Suprapubic skin (tissue), 4 donors: ENCODE measurements around the gene DDHD1. TPM values are rescaled to one million over a fixed set of nuclear protein-coding genes. Genes with fewer than 3 reads are reported as not detected.
A peak's percentile ranks its signal among the peaks of the same experiment; 100 is the strongest.
"Not testable (repeated sequence)": the region's sequence is repeated elsewhere in the genome, so short reads cannot be mapped to it uniquely, and the experiment has no call there.

Experiments used
- DNase-seq, 2 donors: peaks; one replicate each; pipeline ENCODE4 v3.0.0-alpha.2; 2019; ENCODE audit warnings: low spot score in 2 of 2
- H3K27ac ChIP-seq: fragments of 200-600 bp; sonication (generic); one replicate; pipeline ENCODE4 v1.5.1; 2019
- H3K27me3 ChIP-seq: fragments of 200-600 bp; sonication (generic); one replicate; pipeline ENCODE4 v1.5.1; 2019
- H3K36me3 ChIP-seq: fragments of 200-600 bp; sonication (generic); one replicate; pipeline ENCODE4 v1.5.1; 2019
- H3K4me1 ChIP-seq: fragments of 200-600 bp; sonication (generic); one replicate; pipeline ENCODE4 v1.5.1; 2019
- H3K4me3 ChIP-seq: fragments of 200-600 bp; sonication (generic); one replicate; pipeline ENCODE4 v1.5.1; 2019; ENCODE audit warnings: mild to moderate bottlenecking
- H3K9me3 ChIP-seq: fragments of 200-600 bp; sonication (generic); one replicate; pipeline ENCODE4 v1.5.1; 2019
- EP300 ChIP-seq: sonication (generic); formaldehyde crosslinking; IDR thresholded peaks from one replicate; pipeline ENCODE4 v1.6.1; 2017; ENCODE audit warnings: antibody characterized with exemption
- POLR2A ChIP-seq, 2 donors: fragments of 450-650 bp; IDR thresholded peaks; one replicate each; pipeline ENCODE4 v1.6.1; 2017; ENCODE audit warnings: antibody characterized with exemption in 2 of 2, mild to moderate bottlenecking in 2 of 2, moderate library complexity in 2 of 2
- POLR2AphosphoS5 ChIP-seq, 3 donors: sonication (generic); formaldehyde crosslinking; IDR thresholded peaks; one replicate each; pipeline ENCODE4 v1.6.1; 2017; ENCODE audit warnings: antibody characterized with exemption in 3 of 3
- WGBS: methylation state at CpG from one replicate; pipeline ENCODE4 v1.1.5; 2018; 5-methylcytosine and 5-hydroxymethylcytosine counted together
- total RNA-seq, 4 donors: library from RNA; depleted of rRNA; stranded (reverse); fragments of >200 nt; gene quantifications; one replicate each; pipeline ENCODE4 v1.1.0, GENCODE V29; 2016
- TF ChIP-seq, protein P1 (sequence below), 2 donors: fragments of 200-600 bp in 1 of 2; fragments of 450-650 bp in 1 of 2; sonication (generic) in 1 of 2; IDR thresholded peaks; one replicate each; pipeline ENCODE4 v1.5.1; 2016 to 2019; ENCODE audit warnings: antibody characterized with exemption in 2 of 2, mild to moderate bottlenecking in 1 of 2, moderate library complexity in 1 of 2

The DDHD1 gene
- total RNA-seq, 4 donors from 2014 or later, result 10.1 to 25.3 (median 14.7) TPM

DNA sequence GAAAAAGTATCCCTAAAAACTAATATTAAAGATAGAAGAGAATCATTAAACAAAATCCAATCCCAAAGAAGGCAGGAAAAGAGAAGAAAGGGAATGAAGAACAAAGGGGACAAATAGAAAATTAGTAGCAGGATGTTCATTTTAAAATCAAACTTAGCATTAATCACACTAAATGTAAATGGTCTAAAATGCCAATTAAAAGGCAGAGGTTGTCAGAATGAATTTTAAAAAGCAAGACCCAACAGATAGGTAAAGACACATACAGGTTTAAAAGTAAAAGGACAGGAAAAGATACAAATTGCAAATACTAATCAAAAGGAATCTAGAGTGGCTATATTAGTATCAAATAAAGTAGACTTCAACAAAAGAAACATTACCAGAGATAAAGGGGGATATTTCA lies 12.5 kb downstream of the DDHD1 start:
- no peak overlapping the region for H3K4me3 ChIP-seq
- no peaks in the 10 kb centered on the region for H3K36me3 ChIP-seq
- DNase-seq, result no peak
- H3K9me3 ChIP-seq, result peaks cover 25% of the 10 kb centered on the region
- H3K4me1 ChIP-seq, result no peaks in the 10 kb centered on the region
- TF ChIP-seq EP300 (no peak), POLR2A (IDR thresholded peaks at IDR 0.05) (no peak), POLR2AphosphoS5 (IDR thresholded peaks at IDR 0.05) (no peak)
- TF ChIP-seq, protein P1, sequence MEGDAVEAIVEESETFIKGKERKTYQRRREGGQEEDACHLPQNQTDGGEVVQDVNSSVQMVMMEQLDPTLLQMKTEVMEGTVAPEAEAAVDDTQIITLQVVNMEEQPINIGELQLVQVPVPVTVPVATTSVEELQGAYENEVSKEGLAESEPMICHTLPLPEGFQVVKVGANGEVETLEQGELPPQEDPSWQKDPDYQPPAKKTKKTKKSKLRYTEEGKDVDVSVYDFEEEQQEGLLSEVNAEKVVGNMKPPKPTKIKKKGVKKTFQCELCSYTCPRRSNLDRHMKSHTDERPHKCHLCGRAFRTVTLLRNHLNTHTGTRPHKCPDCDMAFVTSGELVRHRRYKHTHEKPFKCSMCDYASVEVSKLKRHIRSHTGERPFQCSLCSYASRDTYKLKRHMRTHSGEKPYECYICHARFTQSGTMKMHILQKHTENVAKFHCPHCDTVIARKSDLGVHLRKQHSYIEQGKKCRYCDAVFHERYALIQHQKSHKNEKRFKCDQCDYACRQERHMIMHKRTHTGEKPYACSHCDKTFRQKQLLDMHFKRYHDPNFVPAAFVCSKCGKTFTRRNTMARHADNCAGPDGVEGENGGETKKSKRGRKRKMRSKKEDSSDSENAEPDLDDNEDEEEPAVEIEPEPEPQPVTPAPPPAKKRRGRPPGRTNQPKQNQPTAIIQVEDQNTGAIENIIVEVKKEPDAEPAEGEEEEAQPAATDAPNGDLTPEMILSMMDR (IDR thresholded peaks at IDR 0.05), result no peak
- no peaks in the 10 kb centered on the region for H3K27me3 ChIP-seq
- H3K27ac ChIP-seq, result no peak overlapping the region

DNA sequence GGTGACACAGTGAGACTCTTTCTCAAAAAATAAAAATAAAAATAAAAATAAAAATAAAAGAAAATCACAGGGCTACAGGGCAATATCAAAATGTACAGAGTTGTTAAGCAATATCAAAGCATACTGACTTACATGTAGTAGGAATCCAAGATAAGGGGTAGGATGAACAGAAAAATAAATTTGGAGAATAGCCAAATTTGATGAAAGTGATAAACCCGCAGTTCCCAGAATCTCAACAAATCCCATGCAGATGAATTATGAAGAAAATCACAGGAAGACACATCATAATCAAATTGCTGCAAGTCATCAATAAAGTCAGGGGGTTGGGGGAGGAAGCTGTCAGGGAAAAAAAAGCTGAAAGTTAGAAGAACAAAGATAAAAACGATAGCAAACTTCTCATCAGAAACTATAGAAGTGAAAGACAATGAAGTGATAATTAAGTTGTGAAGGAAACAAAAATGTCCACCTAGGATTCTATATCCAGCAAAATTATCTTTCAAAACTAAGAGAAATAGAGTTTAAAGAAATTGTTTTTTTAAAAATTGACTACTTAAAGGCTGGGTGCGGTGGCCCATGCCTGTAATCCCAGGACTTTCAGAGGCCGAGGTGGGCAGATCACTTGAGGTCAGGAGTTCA lies 15.4 kb downstream of the DDHD1 start:
- peaks cover 25% of the 10 kb centered on the region for H3K9me3 ChIP-seq
- DNase-seq, result no peak
- no peak for TF ChIP-seq EP300
- no peak for TF ChIP-seq POLR2A (IDR thresholded peaks at IDR 0.05)
- TF ChIP-seq, protein P1 (IDR thresholded peaks at IDR 0.05), result no peak
- TF ChIP-seq POLR2AphosphoS5 (IDR thresholded peaks at IDR 0.05), result no peak
- no peaks in the 10 kb centered on the region for H3K36me3 ChIP-seq
- H3K4me3 ChIP-seq, result no peak overlapping the region
- no peaks in the 10 kb centered on the region for H3K4me1 ChIP-seq
- WGBS, result 92% methylated on average over 4 of the region's 4 CpGs
- H3K27me3 ChIP-seq, result no peaks in the 10 kb centered on the region
- H3K27ac ChIP-seq, result no peak overlapping the region

DNA sequence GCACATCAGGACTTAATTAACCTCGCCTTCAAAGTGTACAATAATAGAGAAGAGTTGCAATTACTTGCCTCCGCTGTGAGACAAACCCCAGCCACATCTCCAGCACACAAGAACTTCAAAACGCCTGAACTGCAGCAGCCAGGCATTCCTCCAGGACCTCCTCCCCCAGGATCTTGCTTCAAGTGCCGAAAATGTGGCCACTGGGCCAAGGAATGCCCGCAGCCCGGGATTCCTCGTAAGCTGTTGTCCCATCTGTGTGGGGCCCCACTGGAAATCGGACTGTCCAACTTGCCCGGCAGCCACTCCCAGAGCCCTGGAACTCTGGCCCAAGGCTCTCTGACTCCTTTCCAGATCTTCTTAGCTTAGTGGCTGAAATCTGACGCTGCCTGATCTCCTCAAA lies 22.6 kb downstream of the DDHD1 start:
- H3K4me3 ChIP-seq, H3K9me3 ChIP-seq, H3K27ac ChIP-seq, H3K27me3 ChIP-seq, H3K36me3 ChIP-seq, H3K4me1 ChIP-seq: not testable (repeated sequence)
- 77% methylated on average over 10 of the region's 10 CpGs for WGBS
- peak in 1 of 2 donors; percentile 66 for DNase-seq

DNA sequence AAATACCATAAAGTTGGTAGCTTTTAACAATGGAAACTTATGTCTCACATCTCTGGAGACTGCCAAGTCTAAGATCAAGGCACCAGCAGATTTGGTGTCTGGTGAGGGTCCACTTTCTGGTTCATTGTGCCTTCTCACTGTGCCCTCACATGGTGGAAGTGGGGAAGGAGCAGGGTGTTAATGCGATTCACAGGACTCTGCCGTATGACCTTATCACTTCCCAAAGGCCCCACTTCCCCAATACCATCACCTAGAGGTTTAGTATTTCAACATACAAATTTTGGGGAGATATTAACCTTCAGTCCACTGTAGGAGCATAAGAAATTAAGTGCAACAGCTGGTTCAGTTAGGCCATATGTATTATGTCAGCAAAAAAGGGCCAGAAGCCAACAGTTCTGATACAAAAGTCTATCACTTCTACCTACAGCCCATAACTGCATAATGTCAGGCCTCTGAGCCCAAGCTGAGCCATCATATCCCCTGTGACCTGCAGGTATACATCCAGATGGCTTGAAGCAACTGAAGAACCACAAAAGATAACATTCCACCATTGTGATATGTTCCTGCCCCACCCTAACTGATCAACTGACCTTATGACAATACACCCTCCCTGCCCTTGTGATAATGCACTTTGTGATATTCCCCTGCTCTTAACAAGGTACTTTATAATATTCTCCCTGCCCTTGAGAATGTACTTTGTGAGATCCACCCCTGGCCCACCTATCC lies 24.7 kb downstream of the DDHD1 start:
- WGBS, result 100% methylated on average over 2 of the region's 2 CpGs
- no peaks in the 10 kb centered on the region for H3K36me3 ChIP-seq
- no peaks in the 10 kb centered on the region for H3K27me3 ChIP-seq
- no peak for DNase-seq
- TF ChIP-seq POLR2A (IDR thresholded peaks at IDR 0.05), result no peak
- TF ChIP-seq POLR2AphosphoS5 (IDR thresholded peaks at IDR 0.05), result no peak
- no peak for TF ChIP-seq EP300
- TF ChIP-seq, protein P1 (IDR thresholded peaks at IDR 0.05), result no peak
- peaks cover 8% of the 10 kb centered on the region for H3K4me1 ChIP-seq
- no peak overlapping the region for H3K4me3 ChIP-seq
- H3K9me3 ChIP-seq, result no peaks in the 10 kb centered on the region
- no peak overlapping the region for H3K27ac ChIP-seq

DNA sequence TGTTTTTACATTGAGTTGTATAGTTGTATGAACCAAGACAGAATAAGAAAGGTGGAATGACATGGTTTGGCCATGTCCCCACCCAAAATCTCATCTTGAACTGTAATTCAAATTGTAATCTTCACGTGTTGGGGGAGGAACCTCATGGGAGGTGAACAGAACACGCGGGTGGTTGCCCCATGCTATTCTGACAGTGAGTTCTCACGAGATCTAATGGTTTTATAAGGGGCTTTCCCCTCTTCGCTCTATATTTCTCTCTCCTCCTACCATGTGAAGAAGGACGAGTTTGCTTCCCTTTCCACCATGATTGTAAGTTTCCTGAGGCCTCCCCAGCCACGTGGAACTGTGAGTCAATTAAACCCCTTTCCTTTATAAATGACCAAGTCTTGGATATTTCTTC lies 25.3 kb downstream of the DDHD1 start:
- no peak overlapping the region for H3K4me3 ChIP-seq
- H3K27me3 ChIP-seq, result no peaks in the 10 kb centered on the region
- 89% methylated on average over 7 of the region's 7 CpGs for WGBS
- H3K27ac ChIP-seq, result no peak overlapping the region
- TF ChIP-seq POLR2AphosphoS5 (IDR thresholded peaks at IDR 0.05) (no peak), POLR2A (IDR thresholded peaks at IDR 0.05) (no peak), EP300 (no peak)
- TF ChIP-seq, protein P1 (IDR thresholded peaks at IDR 0.05), result no peak
- no peaks in the 10 kb centered on the region for H3K36me3 ChIP-seq
- H3K4me1 ChIP-seq, result peaks cover 8% of the 10 kb centered on the region
- DNase-seq, result no peak
- H3K9me3 ChIP-seq, result no peaks in the 10 kb centered on the region
